IPS DF 19.7 (cell line): ENCODE measurements around the gene SUSD4.

Experiments
- DNase-seq: peaks from one replicate; pipeline ENCODE4 v3.0.0-alpha.2; 2013; ENCODE audit warnings: low read depth, low spot score

SUSD4 gene

DNA sequence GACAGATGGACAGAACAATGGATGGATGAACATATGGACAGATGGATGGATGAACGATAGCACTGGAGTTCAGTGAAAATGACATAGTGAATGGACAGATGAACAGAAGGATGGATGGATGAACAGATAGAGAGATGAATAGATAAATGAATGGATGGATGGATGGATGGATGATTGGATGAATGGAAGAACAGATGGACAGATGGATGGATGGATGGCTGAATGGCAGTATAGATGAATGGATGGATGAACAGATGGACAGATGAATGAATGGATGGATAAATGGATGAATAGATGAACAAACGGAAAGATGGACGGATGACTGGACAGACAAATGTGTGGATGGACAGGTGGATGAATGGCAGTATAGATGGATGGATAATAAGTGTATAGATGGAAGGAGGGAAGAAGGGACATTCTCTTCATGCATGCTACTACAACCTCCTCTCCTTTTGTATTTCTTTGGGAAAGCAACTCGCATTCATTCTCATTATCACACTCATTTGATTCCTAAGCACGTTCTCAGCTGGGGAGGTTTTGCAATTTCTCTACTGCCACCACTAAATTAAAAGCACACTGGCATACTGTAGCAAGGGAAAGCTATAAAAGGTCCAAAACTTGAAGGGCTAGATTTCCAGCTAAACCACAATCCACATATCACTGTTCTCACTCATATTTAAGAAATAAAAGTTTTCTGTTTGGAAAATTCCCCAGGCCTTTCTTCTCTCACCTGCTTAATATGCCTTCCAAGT, 34.1 kb downstream of the SUSD4 start:
- no peak for DNase-seq

DNA sequence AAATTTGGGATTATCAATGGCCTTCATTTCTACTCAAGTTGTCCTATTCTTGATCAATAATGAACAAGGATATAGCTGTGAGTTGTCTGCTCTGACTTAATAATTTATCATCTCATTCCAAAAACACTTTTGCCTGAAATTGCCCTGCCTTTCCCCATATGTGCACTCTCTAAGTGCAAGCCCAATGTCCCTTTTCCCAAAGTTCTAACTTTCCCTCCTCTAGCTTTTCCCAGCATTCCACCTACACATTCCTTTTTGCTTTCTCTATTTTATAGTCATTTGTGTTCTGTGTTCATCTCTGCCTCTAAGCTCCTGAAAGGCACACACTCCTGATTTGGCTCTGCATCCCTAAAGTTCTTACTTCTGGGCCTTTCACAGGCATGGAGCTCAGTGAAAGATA, 34.7 kb downstream of the SUSD4 start:
- DNase-seq: no peak

DNA sequence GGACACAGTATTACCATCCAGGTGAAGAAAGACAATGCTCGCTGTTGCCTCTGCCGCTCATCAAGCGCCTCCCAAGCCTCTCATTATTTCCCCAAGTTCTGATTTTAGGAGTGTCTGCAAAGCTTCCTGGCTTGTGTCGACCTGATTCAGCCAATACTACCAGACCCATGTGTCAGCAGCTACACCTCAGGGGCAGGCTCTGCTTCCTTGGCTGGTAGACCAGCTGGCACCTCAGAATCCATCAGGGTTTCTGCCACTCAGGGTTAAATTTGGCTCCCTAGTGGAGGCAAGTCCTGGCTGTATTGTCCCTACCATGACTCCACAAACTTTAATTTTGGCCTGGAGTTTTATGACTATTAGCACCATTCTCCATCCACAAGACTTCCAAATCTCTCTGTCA, 35.4 kb downstream of the SUSD4 start:
- DNase-seq: no peak

- DNase-seq: no peak
These were observed 37.2 kb downstream of the SUSD4 start for GRCh38 chr1:223326776-223327175.

DNA sequence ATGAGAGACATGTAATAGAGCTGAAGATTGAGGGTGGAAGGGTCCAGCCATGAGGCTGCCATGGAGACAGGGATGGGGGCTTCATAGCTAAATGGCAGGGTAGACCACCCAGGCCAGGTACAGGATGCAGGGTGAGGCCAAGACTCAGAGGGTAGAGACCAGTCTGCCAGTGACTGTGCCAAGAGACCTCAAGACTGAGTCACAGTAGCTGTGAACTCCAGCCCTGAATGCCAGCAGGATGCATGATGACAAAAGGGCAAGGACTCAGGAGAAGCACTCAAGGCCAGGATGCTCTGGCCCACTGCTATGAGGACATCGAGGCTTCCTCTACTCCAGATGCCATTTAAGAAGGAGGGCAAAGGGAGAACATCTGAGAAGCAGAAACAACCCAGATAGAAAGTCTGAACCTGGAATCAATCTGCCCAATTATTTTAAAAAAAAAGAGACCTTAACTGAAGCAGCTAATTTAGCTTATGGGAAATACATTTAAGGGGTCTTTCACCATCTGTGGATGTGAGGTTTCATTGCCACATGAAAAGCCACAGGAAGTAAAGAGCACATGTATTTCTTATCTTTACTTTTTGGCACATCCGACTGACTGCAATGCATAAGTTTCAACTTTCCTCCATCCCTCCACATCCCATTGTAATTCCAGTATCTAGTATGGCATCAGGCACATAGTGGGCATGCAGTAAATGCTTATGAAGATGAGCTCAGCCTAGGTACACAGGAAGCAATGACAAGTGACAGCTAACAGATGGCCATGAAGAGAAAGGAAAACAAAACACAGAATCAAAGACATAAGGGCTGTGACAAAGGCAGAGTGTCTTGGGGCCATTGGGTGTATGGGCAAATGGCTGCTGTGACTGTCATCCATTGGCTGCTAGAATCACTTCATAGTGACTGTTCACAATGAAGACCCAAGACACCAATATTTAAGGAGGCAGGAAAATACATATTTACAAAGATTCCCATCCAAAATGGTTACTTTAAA, 40.2 kb downstream of the SUSD4 start:
- DNase-seq: no peak

- DNase-seq: no peak
These were observed 41.1 kb downstream of the SUSD4 start for GRCh38 chr1:223322868-223323267.

DNA sequence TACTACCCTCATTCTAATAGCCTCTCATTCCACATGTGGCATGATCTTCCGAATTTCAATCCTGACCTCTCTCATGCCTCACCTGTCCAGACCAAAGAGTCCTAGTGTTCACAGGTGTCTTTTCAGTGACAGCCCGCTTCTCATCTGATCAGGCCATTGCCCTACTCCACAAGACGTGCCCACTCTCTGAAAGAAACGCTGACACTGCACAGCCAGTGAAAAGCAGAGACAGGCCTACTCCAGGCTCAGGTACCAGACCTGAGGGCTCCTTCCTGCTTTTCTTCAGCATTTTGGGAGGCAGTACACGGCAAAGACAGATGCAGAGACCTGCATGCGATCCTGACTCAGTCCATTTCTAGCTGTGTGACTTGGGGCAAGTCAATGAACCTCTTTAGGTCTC, 43.0 kb downstream of the SUSD4 start:
- DNase-seq: no peak

GRCh38 chr1:223319905-223320580, 43.9 kb downstream of the SUSD4 start:
- no peak for DNase-seq

- DNase-seq: no peak
These were observed 44.6 kb downstream of the SUSD4 start for GRCh38 chr1:223319398-223319797.

GRCh38 chr1:223316082-223316481, 47.9 kb downstream of the SUSD4 start:
- DNase-seq: no peak

GRCh38 chr1:223315665-223316064, 48.3 kb downstream of the SUSD4 start:
- DNase-seq: no peak

DNA sequence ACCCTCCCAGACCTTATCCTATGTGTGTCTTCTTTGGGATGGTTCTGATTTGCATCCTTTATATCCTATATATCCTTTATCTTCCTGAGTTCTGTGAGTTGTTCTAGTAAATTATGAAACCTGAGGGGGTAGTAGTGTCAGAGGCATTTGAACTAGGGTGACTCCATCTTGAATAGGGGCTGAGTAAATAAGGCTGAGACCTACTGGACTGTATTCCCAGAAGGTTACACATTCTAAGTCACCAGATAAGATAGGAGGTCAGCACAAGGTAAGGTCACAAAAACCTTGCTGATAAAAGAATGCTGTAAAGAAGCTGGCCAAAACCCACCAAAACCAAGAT, 50.6 kb downstream of the SUSD4 start:
- DNase-seq: no peak

- DNase-seq: no peak
These were observed 51.1 kb downstream of the SUSD4 start for GRCh38 chr1:223312705-223313414.

DNA sequence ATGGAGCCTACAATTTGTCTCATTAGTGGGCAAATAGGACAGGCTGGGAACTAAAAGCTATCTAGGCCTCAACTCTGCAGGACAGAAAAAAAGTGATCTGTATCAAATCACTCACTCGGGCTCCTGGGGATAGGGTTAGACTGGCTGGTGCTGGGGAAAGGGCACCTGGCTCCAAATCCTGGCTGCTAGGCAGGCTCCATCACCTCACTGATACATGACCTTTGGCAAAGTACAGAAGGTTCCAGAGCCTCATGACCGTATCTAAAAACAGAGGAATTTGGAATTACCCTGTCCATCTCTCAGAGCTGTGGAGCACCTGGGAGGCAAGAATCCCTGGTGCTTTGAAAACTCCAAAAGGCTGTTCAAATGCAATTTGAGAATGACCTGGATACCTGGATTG, 51.7 kb downstream of the SUSD4 start:
- no peak for DNase-seq

DNA sequence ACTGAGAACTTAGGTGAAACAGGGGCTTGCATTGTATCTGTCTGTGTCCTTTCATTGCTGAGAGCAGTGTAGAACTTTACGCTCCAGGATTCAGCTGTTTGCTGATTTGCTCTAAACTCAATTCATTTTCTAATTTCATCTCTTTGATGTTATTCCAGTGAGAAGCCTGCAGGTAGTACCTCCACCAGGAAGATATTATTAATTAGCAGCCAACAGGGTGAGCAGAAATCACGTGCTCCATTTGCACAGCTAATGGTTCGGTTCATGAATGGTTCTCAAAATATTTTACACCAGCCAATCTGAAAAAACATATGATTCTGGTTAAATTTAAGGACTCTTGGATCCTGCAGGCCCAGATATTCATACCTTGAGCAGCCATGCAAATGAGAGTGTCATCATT, 52.1 kb downstream of the SUSD4 start:
- no peak for DNase-seq

- no peak for DNase-seq
These were observed 55.8 kb downstream of the SUSD4 start for GRCh38 chr1:223308136-223308535.

DNA sequence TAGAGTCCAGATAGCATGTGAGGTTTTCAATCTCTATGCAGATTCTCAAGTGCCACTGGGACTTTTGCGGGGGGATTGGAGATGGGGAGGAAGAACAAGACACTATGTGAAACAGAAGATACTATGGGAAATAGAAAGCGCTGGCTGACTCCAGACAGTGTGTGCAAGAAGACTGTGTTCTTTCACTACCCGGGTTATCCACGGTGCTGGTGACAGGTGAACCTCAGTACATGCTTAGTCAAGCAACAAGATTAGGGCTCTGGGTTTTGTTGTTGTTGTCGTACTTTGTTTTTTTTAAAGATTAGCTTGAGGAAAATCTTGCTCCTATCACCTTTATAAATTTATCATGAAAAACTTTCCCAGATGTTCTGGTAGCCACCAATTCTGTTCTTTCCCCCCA, 56.4 kb downstream of the SUSD4 start:
- DNase-seq: no peak

- no peak for DNase-seq
These were observed 59.0 kb downstream of the SUSD4 start for GRCh38 chr1:223304931-223305330.

DNA sequence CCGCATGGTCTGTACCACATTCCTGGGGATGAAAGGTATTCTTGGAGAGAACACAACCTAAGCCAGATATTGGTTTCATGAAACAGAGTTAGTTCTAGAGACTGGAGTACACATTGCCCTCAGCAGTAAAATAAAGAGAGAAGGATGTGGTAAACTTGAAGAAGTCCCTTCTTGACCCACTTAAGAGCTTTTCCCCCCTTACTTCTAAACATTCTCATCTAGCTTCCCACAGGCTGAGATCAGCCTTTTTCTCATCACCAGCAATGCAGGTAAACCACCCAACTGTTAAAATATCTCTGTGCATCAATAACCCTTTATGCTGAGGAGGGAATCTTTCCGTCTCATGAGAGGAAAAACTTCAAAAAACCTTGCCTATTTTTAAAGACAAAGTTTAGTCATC, 62.6 kb downstream of the SUSD4 start:
- no peak for DNase-seq

- no peak for DNase-seq
These were observed 64.4 kb downstream of the SUSD4 start for GRCh38 chr1:223299553-223299952.

DNA sequence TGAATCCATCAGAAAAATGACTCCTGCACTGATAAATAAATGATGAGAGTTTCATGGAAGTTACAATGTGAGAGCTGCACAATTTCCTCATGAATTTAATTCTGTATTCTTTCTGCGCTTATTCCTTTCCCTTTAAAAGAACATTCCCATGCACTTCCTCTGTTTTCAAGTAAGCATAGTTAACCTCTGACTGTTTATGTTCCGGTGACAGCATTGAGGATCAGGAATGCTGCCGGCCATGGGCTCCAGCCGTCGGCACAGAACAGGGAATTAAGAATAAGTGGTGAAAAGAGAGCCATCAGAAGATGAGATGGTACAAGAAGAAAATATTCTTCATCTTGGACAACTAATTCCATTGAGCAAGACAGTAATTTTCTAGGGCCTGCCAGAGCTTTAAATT, 65.3 kb downstream of the SUSD4 start:
- no peak for DNase-seq

- DNase-seq: no peak
These were observed 66.2 kb downstream of the SUSD4 start for GRCh38 chr1:223297800-223298199.
